ENCODE measurements around the gene NFATC2.

DNA sequence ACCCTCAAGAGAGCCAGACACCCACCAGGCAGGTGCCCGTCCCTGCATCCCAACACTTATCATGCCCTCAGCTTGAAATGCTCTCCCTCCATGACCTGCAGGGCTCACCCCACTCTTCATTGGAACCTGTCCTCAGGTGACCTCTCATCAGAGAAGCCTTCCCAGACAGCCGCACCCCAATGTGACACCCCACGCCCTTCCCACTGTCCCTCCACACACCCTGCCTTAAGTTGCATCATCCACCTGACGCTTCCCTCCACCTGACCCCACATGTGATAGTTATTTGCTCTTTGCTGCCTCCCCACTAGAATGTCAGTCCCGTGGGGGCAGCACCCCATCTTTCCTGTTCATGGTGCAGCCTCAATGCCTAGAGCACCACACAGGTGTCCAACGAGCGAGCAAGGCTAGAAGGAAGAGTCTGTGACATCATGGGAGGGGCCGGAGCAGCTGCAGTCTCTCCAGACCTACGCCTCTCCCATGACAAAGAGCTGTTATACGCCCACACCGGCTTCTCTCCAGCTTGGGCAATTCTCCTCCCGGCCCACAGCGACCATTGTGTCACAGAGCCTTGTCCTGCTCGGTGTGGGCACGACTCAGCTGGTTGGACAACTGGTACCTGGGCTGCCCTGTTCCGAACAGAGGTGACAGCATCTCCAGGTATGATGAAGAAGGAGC, 58.2 kb downstream of the NFATC2 start:
- TF ChIP-seq, protein P1, sequence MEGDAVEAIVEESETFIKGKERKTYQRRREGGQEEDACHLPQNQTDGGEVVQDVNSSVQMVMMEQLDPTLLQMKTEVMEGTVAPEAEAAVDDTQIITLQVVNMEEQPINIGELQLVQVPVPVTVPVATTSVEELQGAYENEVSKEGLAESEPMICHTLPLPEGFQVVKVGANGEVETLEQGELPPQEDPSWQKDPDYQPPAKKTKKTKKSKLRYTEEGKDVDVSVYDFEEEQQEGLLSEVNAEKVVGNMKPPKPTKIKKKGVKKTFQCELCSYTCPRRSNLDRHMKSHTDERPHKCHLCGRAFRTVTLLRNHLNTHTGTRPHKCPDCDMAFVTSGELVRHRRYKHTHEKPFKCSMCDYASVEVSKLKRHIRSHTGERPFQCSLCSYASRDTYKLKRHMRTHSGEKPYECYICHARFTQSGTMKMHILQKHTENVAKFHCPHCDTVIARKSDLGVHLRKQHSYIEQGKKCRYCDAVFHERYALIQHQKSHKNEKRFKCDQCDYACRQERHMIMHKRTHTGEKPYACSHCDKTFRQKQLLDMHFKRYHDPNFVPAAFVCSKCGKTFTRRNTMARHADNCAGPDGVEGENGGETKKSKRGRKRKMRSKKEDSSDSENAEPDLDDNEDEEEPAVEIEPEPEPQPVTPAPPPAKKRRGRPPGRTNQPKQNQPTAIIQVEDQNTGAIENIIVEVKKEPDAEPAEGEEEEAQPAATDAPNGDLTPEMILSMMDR (IDR thresholded peaks at IDR 0.05), result no peak
- TF ChIP-seq POLR2A (IDR thresholded peaks at IDR 0.05), result no peak

Measured in uterus (tissue), 2 donors.